AG04449 (cell line): ENCODE measurements around the gene EYS.
"Not testable (repeated sequence)": the region's sequence is repeated elsewhere in the genome, so short reads cannot be mapped to it uniquely, and the experiment has no call there.

Source experiments
- CTCF ChIA-PET: fragments of 350-600 bp; formaldehyde crosslinking; extraction: SDS; loops from one replicate; lab custom pipeline; 2021; ENCODE audit warnings: antibody characterized with exemption; lab: Yijun Ruan, JAX
- POLR2A ChIA-PET: fragments of 400-600, 350-600 bp; formaldehyde crosslinking; extraction: SDS; loops from one replicate; lab custom pipeline; 2020; ENCODE audit warnings: antibody characterized with exemption, inconsistent platforms; lab: Yijun Ruan, JAX
- DNase-seq: peaks from one replicate; pipeline ENCODE4 v3.0.0-alpha.2; 2010; ENCODE audit warnings: low read depth, low spot score
- H3K4me3 ChIP-seq: 2 replicates; pipeline ENCODE4 v1.5.1; 2011; ENCODE audit warnings: low read depth, mild to moderate bottlenecking, control low read depth, low read length
- TF ChIP-seq, protein P1 (sequence below): IDR thresholded peaks from one replicate; pipeline ENCODE4 v1.5.1; 2011; ENCODE audit warnings: mild to moderate bottlenecking, moderate library complexity, low read length, control low read depth, inconsistent platforms; ENCODE audit not compliant: insufficient read depth; ENCODE audit errors: missing control alignments

EYS gene

DNA sequence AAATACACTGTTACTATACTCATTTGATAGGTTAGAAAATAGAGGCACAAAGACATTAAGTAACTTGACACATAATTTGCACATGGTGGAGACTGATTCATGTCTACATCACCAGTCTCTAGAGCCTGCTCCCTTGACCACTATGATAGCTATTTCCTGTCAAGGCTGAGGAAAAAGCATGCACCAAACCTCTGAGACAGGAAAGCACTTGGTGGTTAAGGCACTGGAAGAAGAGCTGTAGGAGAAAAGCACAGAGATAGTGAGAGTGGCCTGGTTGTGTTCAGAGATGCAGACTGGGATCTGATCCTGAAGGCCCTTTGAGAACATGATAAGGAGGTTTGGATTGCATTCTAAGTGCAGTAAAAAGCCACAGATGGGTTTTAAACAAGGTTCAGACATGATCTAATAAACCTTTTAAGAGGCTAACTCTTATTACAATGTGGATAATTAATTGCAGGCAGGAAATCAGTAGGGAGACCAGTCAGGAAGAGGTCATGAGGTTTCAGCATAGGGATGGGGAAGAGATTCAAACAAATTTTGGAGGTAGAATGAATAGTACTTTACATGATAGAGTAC is 1902.6 kb downstream of the EYS start:
- no peak overlapping the region for H3K4me3 ChIP-seq
- ChIA-PET CTCF (interaction anchor here (1.3 to 11.5 kb wide), 11 partner anchors 9 to 498 kb away, joined by 4 to 164 read pairs (median 19); no protein-coding TSS in a partner anchor), POLR2A (no interaction called here)
- DNase-seq = peak; percentile 84
- TF ChIP-seq, protein P1, sequence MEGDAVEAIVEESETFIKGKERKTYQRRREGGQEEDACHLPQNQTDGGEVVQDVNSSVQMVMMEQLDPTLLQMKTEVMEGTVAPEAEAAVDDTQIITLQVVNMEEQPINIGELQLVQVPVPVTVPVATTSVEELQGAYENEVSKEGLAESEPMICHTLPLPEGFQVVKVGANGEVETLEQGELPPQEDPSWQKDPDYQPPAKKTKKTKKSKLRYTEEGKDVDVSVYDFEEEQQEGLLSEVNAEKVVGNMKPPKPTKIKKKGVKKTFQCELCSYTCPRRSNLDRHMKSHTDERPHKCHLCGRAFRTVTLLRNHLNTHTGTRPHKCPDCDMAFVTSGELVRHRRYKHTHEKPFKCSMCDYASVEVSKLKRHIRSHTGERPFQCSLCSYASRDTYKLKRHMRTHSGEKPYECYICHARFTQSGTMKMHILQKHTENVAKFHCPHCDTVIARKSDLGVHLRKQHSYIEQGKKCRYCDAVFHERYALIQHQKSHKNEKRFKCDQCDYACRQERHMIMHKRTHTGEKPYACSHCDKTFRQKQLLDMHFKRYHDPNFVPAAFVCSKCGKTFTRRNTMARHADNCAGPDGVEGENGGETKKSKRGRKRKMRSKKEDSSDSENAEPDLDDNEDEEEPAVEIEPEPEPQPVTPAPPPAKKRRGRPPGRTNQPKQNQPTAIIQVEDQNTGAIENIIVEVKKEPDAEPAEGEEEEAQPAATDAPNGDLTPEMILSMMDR = no peak

DNA sequence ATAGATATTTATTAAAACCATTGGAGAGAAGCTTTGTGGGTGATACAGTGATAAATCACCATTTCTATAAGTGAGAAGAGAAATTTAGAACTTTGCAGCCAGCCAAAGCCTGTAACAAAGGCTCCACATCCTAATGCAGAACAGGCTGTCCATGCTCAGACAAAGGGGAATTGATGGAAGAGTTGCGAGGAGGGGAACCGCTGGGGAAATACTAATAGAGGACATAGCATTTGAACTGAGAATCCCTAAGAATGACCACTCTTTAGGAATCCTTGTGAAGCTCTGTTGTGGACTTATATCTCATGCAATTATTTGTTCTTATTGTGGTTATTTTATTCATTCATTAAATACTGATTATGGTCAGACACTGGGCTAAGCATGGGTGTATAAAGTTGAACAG is 1903.7 kb downstream of the EYS start:
- TF ChIP-seq, protein P1 = no peak
- no peak overlapping the region for H3K4me3 ChIP-seq
- CTCF ChIA-PET = interaction anchor here (1.1 to 11.5 kb wide), 18 partner anchors 9 to 497 kb away, joined by 3 to 164 read pairs (median 10); no protein-coding TSS in a partner anchor
- DNase-seq = no peak
- POLR2A ChIA-PET = no interaction called here

DNA sequence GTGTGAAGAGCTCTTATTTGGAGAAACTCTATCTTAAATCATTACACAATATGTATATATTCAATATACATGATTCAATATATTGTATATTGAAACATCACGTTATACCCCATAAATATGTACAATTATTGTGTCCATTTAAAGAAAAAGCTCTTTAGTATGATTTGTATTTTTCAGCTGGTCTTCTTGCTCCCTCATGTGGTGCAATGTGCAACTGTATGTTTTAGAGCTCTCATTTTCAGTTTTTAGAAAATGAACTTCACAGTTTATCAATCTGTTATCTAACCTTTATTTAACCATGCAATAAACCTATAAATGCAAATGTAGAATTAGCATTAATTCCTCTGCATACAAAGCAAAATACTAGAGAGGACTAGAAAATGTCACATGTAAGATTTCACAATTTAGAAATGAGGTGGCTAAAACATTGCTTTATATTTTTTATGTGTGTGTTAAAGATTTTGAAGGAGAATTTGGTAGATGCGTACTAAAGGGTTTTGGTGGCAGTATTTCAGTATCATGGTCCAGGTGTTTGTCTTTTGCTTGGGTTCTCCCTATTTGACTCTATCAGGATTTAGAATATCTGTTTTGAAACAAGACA is 1904.3 kb downstream of the EYS start:
- POLR2A ChIA-PET = interaction anchor here (0.9 kb wide), 1 partner anchor 14 kb away, joined by 4 read pairs; no protein-coding TSS in a partner anchor
- CTCF ChIA-PET = interaction anchor here (0.7 to 11.5 kb wide), 34 partner anchors 9 to 502 kb away, joined by 3 to 164 read pairs (median 4); no protein-coding TSS in a partner anchor

DNA sequence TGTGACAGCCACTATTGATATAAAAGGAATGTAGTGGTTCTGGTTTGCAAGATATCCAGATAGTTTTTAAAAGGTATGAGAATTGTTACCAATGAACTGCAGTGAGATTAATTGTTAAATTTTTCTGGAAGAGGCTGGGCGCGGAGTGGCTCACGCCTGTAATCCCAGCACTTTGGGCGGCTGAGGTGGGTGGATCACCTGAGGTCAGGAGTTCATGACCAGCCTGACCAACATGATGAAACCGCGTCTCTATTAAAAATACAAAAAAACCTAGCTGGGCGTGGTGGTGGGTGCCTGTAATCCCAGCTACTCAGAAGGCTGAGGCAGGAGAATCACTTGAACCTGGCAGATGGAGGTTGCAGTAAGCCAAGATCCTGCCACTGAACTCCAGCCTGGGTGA is 1906.6 kb downstream of the EYS start:
- DNase-seq, H3K4me3 ChIP-seq, POLR2A ChIA-PET: not testable (repeated sequence)
- CTCF ChIA-PET = interaction anchor here (0.6 to 11.5 kb wide), 5 partner anchors 202 to 494 kb away, joined by 3 to 164 read pairs (median 5); no protein-coding TSS in a partner anchor

More for the DNA sequence above, 1904.3 kb downstream of the EYS start:
- DNase-seq = no peak
- TF ChIP-seq, protein P1 = peak; percentile 38
- no peak overlapping the region for H3K4me3 ChIP-seq

DNA sequence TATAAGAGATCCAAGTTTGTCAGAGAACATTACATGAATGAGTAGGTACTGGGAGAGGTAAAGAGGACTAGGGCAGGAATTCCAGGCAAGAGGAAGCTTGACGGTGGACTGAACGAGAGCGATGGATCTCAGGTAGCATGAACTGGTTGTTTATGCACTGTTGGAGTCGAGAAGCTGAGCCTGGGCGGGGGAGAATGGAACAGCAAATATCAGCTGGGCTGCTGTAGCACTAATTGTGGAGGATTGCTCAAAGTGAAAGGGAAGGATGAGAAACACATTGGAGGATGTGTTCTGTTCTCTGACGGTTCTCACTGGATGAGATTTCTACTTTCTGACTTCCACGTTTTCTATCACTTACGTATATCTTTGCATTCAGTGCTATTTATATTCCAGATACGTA is 1907.2 kb downstream of the EYS start:
- no peak for DNase-seq
- TF ChIP-seq, protein P1 = no peak
- ChIA-PET POLR2A (no interaction called here), CTCF (interaction anchor here (1.0 to 11.5 kb wide), 2 partner anchors 201 to 449 kb away, joined by 4 to 164 read pairs; no protein-coding TSS in a partner anchor)
- no peak overlapping the region for H3K4me3 ChIP-seq

DNA sequence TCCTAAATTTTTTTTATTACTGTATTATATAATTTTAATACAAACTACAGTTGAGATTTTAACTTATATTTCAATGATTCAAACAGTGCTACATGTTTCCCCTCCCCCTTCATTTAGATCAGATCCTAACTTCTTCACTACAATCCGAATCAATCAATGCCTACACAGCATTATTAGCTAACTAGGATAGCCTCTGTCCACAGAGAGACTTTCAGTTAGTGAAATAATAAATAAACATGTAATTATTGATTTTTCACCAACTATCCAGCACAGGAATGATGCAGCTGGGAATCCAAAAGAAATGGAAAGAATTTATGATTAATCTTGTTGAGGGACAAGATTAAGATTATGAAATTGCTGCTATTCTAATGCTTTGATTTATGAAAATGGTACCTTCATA is 1907.7 kb downstream of the EYS start:
- TF ChIP-seq, protein P1 = no peak
- H3K4me3 ChIP-seq = no peak overlapping the region
- POLR2A ChIA-PET = no interaction called here
- DNase-seq = no peak
- CTCF ChIA-PET = interaction anchor here (1.0 to 11.5 kb wide), 2 partner anchors 201 to 449 kb away, joined by 4 to 164 read pairs; no protein-coding TSS in a partner anchor
